Myocyte (in vitro differentiated cells): ENCODE data around the gene TBC1D10B. TPM values are rescaled to one million over a fixed set of nuclear protein-coding genes. Genes with fewer than 3 reads are reported as not detected.

ENCODE experiments used
- DNase-seq: peaks from one replicate; pipeline ENCODE4 v3.0.0-alpha.2; 2012; ENCODE audit warnings: low read depth
- polyA plus RNA-seq: library from polyadenylated mRNA; unstranded; fragments of >200 nt; gene quantifications from one replicate; pipeline ENCODE4 v1.2.1, GENCODE V29; 2012; ENCODE audit warnings: missing spikeins
- total RNA-seq: library from RNA; depleted of rRNA; stranded (reverse); fragments of >200 nt; gene quantifications from 2 replicates; pipeline ENCODE4 v1.2.3, GENCODE V29; 2014

TBC1D10B gene, protein sequence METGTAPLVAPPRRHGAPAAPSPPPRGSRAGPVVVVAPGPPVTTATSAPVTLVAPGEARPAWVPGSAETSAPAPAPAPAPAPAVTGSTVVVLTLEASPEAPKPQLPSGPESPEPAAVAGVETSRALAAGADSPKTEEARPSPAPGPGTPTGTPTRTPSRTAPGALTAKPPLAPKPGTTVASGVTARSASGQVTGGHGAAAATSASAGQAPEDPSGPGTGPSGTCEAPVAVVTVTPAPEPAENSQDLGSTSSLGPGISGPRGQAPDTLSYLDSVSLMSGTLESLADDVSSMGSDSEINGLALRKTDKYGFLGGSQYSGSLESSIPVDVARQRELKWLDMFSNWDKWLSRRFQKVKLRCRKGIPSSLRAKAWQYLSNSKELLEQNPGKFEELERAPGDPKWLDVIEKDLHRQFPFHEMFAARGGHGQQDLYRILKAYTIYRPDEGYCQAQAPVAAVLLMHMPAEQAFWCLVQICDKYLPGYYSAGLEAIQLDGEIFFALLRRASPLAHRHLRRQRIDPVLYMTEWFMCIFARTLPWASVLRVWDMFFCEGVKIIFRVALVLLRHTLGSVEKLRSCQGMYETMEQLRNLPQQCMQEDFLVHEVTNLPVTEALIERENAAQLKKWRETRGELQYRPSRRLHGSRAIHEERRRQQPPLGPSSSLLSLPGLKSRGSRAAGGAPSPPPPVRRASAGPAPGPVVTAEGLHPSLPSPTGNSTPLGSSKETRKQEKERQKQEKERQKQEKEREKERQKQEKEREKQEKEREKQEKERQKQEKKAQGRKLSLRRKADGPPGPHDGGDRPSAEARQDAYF
- total RNA-seq = 40.3 and 50.5 TPM in 2 replicates
- 40.4 TPM for polyA plus RNA-seq

DNA sequence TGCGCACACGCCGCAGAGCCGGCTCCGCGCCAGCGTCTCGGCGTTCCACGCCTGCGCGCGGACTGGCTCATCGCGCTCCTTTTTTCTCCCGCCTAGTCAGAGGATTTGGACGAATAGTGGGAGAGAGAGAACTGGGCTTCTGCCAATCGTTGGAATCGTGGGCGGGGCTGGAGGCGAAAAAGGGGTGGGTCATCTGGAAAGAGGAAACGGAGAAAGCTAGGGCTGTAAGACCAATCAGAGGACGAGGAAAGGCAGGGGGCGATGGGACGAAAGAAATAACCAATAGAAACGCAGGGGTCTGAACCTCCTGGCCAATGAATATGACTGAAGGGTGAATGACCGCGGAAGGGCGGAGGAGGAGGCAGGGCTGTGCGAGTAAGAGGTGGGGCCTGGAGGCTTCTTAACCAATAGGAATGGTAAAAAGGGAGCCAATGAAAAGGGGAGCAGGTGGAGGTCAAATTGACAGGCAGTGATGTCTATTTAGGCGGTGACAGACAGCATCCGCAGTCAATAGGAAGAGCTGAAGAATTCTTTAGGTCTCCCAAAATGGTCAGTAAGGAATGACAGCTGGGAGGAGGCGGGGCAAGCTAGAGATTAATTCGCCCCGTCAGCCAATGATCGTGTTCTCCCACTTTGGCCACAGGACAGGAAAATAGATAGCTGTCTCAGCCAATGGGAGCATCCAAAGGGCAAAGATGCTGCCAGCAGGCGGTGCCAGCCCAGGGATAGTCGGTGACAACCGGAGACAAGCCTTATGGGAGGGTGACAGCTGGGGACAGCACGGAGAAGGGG is at the start of gene TBC1D10B:
Gene TBC1D10B, minus strand, starts transcription at position 39 of the 792 bp plus-strand sequence. CDS start 311 bp downstream, outside the sequence.
- DNase-seq = peak; percentile 100

DNA sequence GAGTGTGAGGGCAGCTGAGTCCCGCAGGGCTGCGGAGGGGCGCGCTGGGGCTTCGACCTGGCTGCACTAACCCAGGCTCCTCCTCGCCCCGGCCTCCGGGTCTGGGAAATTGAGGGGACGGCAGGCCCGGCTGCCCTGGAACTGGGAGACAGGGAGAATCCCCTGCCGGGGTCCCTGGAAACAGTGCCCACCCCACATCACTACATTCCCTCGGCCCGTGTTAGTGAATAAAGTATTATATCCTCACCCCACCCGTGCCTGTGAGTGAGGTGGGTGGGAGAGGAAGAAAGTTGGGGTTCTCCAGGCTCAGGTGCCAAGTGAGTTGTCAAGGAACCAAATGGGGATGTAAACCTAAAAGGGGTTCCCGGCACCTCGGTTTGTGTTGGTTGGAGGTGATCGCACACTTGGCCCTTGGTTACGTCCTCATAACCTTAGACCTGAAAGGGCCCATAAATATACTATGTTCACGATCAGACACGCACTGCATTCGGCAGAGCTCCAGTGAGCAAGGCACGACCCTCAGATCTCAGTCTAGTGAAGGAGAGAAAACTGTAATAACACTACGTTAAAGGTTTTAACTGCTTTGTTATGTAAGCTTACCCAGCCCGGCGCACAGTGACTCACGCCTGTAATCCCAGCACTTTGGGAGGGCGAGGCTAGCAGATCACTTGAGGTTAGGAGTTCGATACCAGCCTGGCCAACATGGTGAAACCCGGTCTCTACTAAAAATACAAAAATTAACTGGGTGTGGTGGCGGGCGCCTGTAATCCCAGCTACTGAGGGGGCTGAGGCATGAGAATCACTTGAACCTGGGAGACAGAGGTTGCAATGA is 48.3 kb upstream of the TBC1D10B start:
- no peak for DNase-seq

DNA sequence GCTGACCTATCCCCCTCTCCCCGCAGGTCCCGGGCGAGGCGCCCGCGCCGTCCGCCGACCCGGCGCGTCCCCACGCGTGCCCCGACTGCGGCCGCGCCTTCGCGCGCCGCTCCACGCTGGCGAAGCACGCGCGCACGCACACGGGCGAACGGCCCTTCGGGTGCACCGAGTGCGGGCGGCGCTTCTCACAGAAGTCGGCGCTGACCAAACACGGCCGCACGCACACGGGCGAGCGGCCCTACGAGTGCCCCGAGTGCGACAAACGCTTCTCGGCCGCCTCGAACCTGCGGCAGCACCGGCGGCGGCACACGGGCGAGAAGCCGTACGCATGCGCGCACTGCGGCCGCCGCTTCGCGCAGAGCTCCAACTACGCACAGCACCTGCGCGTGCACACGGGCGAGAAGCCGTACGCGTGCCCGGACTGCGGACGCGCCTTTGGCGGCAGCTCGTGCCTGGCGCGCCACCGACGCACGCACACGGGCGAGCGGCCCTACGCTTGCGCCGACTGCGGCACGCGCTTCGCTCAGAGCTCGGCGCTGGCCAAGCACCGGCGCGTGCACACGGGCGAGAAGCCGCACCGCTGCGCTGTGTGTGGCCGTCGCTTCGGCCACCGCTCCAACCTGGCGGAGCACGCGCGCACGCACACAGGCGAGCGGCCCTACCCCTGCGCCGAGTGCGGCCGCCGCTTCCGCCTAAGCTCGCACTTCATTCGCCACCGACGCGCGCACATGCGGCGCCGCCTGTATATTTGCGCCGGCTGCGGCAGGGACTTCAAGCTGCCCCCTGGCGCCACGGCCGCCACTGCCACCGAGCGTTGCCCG is 47.4 kb upstream of the TBC1D10B start:
- DNase-seq = peak; percentile 60

DNA sequence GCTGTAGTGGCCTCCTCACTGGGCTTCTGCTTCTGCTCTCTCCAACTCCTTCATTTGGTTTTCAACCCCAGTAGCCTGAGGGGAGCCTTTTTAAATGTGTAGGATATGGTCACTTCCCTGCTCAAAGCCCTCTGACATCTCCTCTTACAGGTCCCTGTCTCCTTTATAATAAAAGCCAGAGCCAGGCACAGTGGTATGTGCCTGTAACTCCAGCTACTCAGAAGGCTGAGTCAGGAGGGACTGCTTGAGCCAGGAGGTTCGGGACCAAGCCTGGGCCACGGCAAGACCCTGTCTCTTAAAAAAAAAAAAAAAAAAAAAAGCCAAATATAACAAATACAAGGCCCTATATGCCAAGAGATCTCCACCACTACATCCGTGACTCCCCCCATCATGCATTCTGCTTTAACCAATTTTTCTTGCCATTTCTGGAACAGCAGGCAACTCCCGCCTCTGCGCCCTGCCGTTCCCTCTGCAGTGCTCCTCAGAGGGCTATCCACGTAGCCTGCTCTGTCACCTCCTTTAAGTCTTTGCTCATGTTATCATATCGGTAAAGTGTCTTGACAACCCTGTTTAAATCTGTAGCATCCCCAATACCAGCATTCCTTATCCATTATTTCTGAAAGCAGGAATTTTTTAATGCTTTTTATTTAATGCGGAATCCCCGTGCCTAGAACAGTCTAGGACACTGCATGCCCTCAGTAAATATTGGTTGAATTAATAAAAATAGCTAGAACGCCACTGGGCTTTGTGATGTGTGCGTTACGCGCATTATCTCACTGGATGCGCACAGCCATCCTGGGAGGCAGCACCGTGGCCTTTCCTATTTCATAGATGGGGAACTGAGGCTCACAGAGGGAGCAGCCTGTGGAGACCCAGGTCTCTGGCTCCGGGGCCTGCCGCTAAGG is 46.6 kb upstream of the TBC1D10B start:
- DNase-seq = no peak

DNA sequence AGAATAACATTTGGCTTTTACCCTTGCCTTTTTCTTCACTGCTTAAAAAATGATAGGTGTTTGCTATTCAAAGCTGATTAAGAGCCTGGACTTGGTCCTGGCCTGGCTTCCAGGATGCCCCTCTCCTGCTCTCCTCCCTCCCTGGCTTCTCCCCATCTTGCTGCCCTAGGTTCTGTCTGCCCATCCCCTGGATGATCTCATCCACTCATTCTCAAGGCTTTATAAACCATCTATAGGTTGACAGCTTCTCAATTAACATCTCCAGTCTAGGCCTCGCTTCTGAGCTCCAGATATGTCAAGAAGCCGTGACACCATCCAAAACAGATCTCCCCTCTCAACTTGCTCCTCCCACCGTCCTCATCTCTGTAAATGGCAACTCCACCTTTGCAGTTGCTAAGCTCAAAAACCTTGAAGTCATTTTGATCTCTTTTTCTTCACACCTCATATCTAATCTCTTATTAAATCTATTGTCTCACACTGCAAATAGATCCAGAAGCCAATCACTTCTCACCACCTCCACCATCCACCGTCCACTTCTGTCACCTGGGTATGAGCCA is 45.8 kb upstream of the TBC1D10B start:
- no peak for DNase-seq

DNA sequence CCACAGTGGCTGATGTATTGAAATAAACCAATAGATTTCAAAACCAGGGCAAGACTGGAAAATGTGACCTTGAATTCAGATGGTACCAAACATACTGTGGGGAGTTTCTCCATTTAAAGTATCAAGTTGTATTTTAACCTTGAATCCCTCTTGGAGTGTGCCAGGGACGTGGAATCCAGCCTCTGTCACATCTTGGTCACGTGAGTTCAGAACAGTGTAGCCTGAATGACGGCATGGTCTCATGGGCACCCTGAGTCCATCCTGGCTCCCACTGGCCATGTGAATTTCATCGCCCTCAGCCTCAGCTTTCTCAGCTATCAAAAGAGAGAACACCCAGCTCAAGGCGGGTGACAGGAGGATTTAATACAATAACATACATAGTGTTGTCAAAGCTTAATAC is 43.9 kb upstream of the TBC1D10B start:
- no peak for DNase-seq

DNA sequence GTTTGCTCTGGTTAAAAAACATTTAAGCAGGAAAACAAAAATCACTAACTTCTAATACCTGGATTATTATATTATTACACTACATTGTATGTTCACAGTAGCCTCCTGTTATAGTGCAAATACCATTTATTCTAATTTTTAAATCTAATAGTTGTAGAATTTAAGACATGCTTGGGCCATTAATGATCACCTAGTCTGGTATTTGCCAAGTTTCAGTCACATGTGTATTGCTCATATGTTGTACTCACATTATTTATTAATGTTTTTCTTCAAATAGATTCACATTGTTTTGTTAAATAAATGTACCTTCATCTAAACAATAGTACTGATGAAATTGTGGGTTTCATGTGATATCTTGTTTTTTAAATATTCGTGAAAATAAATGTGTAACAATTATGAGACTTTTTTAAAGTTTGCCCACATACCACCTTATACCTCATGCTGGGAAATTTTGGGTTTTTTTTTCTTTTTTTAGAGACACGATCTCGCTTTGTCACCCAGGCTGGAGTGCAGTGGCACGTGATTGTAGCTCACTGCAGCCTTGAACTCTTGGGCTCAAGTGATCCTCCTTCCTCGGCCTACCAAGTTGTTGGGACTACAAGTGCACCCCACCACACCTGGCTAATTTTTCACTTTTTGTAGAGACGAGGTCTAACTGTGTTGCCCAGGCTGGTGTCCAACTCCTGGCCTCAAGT is 43.0 kb upstream of the TBC1D10B start:
- DNase-seq = no peak

DNA sequence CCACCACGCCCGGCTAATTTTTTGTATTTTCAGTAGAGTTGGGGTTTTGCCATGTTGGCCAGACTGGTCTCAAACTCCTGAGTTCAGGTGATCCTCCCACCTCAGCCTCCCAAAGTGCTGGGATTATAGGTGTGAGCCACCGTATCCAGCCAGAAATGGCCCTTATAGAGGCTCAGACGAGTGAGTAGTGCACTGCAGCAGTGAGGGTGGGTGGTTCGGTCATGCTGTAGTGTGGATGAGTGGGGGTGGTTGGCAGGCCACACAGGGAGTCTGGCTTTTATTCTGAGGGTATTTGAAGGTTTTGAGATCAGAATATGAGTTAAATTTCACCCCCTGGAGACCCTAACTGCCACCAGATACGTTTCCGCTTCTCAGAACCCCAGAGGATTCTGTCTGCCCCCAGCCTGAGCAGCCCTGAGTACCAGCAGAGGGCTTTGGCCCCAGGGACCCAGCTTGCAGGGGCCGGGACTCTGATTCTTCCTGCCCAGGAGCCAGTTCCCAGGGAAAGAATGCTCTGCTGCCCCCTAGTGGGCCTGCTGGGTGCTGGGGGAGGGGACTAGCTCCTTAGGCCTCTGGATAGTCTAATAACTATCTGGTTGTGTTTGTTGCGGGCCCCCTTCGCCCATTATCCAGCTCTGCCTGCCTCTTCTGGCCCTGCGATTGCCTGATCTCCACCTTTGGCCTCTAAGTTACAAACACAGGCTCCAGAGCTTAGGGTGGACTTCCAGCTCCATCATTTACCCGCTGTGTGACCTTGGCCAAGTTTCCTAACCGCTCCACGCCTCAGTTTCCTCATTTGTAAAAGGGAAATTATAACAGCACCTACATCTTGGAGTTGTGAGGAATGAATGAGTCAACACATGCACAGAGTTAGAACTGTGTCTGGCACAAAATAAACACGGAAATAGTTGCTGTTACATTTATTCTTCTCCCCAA is 39.1 kb upstream of the TBC1D10B start:
- peak; percentile 92 for DNase-seq

DNA sequence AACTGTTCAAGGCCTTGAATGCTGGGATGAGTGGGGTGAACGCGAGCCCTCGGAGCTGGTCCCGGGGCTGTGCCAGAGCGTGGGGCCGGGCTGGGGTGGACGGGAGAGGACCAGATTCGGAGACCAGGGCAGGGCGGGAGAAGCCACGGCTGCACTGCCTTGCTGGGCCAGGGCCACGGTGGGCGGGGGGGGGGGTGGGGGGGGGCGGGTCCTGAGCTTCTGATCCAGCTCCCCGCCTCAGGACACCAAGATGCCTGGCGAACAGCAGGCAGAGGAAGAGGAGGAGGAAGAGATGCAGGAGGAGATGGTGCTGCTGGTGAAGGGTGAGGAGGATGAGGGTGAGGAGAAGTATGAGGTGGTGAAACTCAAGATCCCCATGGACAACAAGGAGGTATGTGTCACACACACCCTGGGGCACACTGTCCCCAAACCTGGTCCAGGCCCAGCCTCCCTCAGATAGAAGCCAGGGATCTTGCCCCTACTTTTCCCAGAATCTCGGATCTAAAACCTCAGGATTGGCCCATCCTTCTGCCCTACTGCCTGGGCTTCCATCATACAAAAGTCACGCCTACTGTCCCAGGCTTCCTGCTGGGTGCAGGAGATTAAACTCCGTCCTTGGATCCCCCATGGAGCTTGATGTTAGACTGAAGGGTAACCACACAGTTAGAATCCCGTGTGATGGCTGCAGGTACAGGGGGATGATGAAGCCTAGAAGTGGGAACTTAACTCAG is 37.7 kb upstream of the TBC1D10B start:
- DNase-seq = no peak

DNA sequence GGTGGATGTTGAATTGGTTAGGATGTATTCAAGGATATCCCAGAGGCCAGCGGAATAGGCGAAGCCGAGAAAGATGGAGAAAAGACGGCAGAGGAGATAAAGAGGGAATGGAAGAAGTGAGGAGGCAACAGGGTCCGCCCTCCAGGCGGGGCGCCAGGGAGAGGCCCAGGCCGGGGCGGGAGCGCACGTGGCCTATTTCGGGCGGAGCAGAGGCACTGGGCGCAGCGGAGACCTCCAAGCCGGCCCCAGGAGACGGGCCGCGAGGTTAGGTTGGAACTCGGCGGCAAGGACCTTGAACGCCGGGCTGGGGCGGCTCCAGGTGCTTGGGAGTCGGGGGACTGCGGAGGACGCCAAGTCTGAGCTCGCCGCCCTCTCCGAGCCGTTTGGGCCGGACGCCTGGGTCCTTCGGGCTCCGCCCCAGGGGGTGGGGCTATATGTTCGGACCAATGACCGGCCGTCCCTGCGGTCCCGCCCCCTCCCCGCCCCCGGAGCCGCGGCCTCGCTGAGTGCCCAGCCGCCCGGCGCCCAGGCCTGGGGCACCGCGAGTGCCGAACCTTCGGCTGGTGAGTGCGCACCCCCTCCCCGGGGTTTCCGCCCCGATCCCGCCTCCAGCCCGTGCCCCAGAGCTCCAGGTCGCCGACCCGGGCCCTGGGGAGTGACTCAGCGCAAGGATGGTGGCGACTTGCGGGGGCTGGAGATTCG is 37.0 kb upstream of the TBC1D10B start, which contains the start of gene ZNF771:
Gene ZNF771, plus strand, starts transcription at position 505 of the 702 bp plus-strand sequence. CDS start 448 bp downstream, outside the sequence.
- DNase-seq = peak; percentile 92

DNA sequence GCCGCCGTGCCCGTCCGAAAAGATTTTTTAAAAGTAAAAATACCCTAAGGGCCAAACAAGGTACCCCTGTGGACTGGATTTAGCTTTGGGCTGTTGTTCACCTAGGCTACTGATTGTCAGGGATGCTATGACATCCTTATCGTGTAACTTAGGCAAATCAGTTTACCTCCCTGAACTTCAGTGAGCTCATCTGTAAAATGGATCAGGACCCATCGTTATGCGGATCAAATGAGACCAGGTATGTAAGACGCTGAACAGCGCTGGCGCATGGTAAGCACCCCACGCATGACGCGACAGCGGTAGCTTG is 36.5 kb upstream of the TBC1D10B start:
- DNase-seq = no peak

DNA sequence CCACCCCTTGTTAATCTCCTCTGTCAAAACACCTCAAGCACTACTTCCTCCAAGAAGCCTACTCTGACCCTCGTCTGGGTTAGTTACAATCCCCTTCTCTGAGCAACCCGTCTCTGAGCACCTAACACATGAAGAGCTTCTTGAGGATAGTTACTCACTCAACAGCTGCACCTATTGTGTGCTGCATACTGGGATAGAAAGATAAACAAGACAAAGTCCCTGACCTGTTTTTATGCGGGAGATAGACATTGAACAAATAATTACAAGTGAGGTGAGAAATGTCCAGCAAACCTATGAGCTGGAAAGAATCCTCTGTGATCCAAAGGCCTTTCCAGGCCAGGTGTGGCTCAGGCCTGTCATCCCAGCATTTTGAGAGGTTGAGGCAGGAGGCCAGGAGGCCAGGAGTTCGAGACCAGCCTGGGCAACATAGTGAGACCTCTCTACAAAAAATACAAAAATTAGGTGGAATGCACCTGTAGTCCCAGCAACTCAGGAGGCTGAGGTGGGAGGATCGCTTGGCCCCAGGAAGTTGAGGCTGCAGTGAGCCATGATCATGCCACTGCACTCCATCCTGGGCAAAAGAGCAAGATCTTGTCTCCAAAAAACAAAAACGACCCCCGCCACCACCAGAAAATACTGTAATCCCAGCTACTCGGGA is 31.6 kb upstream of the TBC1D10B start:
- no peak for DNase-seq

DNA sequence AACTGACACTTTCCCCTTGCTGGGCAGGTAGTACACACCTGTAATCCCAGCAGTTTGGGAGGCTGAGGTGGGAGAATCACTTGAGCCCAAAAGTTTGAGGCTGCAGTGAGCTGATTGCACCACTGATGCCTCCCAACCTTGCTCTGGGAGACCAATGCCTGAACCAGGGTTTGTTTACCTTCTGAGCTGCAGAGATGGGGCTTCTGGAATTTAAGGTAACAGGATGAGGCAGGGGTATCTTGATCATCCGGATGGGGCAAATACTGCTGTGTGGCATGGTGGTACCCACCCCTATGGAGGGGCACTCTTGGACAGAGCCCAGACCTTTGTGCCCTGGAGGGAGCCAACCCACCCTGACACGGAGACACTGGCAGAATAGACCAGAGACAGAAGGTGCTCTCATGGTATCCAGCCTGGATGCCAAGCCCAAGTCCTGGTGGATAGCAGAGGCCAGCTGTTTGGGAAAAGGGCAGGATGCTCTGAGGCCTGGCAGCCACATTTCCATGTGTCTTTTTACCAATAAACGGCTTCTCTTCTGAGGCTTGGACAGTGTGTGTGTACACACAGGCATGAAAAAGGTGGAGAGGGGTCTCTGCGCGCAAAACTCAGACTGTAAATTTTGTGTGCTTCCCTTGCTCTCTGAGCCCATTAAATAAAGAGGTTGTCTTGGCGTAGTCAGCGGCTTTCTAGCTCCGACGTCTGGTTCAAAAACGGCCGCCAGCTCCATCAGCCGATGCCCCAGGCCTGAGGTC is 29.3 kb upstream of the TBC1D10B start:
- DNase-seq = no peak
